ENCODE data around the gene DESI1.

- no peak for TF ChIP-seq EZH2phosphoT487 (conservative IDR thresholded peaks at IDR 0.05; ENCODE audit: low read length)
- TF ChIP-seq CTCF (IDR thresholded peaks at IDR 0.05; ENCODE audit: insufficient read depth, low read length, poor library complexity, severe bottlenecking) = no peak
Measured at GRCh38 chr22:41584881-41585280, 36.0 kb downstream of the DESI1 start.
